ENCODE data around the gene PKIG.

Gene PKIG

DNA sequence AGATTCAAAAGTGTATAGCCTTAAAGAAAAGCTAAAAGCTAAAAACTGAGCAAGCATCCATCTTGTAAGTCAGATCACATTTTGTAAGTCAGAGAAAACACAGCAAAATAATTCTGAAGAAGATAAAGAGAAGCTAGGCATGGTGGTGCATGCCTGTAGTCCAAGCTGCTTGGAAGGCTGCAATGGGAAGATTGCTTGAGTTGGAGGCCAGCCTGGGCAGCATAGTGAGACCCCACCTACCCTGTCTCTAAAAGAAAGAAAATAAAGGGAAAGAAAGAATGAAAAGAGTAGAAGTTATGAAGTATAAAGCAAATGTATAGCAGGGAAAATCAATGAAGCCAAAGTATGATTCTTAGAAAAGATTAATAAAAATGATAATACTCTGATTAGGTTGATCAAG is 20.5 kb upstream of the PKIG start:
- Mint-ChIP-seq H3K27me3 (ENCODE audit: low read depth) (no peaks in the 10 kb centered on the region), H3K9me3 (no peaks in the 10 kb centered on the region), H3K4me1 (peaks cover 9% of the 10 kb centered on the region), H3K36me3 (ENCODE audit: low read depth) (no peaks in the 10 kb centered on the region), H3K4me3 (no peak overlapping the region), H3K27ac (no peak overlapping the region)
- TF ChIP-seq, protein P1, sequence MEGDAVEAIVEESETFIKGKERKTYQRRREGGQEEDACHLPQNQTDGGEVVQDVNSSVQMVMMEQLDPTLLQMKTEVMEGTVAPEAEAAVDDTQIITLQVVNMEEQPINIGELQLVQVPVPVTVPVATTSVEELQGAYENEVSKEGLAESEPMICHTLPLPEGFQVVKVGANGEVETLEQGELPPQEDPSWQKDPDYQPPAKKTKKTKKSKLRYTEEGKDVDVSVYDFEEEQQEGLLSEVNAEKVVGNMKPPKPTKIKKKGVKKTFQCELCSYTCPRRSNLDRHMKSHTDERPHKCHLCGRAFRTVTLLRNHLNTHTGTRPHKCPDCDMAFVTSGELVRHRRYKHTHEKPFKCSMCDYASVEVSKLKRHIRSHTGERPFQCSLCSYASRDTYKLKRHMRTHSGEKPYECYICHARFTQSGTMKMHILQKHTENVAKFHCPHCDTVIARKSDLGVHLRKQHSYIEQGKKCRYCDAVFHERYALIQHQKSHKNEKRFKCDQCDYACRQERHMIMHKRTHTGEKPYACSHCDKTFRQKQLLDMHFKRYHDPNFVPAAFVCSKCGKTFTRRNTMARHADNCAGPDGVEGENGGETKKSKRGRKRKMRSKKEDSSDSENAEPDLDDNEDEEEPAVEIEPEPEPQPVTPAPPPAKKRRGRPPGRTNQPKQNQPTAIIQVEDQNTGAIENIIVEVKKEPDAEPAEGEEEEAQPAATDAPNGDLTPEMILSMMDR (IDR thresholded peaks at IDR 0.05; ENCODE audit: unreplicated experiment in 3 of 3): no peak

DNA sequence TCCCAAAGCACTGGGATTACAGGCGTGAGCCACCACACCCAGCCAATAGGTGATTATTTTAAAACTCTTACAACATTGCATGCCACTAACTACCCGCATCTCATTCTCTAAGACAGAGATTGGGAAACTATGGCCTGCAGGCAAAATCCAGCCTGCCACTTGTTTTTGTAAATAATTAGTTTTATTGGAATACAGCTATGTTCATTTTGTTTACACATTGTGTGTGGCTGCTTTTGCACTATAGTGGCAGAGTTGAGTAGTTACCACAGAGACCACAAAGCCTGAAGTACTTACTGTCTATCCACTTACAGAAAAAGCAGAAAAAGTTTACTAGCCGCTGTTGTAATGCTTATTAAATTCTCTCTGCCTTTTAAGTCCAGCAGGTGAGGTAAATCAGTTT is 16.4 kb upstream of the PKIG start:
- Mint-ChIP-seq H3K4me3 (no peak overlapping the region), H3K27ac (no peak overlapping the region), H3K27me3 (ENCODE audit: low read depth) (peaks cover 3% of the 10 kb centered on the region), H3K4me1 (peaks cover 9% of the 10 kb centered on the region), H3K36me3 (ENCODE audit: low read depth) (no peaks in the 10 kb centered on the region), H3K9me3 (no peaks in the 10 kb centered on the region)
- TF ChIP-seq, protein P1 (IDR thresholded peaks at IDR 0.05; ENCODE audit: unreplicated experiment in 3 of 3): no peak

DNA sequence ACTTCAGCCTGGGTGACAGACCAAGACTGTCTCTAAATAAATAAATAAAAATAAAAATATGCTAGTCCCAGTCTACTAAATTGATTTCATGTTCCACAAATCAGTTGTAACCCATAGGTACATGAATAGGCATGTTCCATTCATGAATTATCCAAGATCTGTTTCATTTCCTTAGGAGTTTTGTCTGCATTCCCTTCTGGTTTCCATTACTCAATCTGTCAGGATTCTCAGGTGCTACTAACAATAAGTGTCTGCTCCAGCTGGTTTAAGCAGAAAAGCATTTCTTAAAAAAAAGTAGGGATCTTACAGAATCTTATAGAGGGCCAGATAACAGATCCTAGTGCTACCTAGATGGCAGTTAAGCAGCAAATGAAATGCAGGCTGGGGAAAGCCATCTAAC is 15.6 kb upstream of the PKIG start:
- Mint-ChIP-seq H3K36me3 (ENCODE audit: low read depth) (no peaks in the 10 kb centered on the region), H3K27ac (no peak overlapping the region), H3K27me3 (ENCODE audit: low read depth) (peaks cover 3% of the 10 kb centered on the region), H3K9me3 (no peaks in the 10 kb centered on the region), H3K4me3 (no peak overlapping the region), H3K4me1 (peaks cover 14% of the 10 kb centered on the region)
- TF ChIP-seq, protein P1 (IDR thresholded peaks at IDR 0.05; ENCODE audit: unreplicated experiment in 3 of 3): no peak

DNA sequence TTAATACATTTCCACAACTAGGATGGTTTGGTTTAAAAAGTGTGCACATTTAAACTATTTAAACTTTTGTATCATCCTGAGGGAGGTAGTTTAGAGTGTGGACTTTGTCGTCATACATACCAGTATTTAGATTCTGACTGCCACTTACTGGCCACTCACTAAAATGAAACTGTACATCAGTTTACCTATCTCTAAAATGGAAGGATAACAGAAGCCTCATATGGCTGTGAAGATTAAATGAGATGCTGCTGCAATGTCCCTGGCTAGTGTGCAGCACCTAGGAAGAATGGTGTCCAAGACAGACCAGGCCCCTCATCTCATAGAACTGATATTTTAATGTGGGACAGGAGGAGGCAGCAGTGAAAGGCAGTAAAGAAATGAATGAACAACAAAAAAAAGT is 12.0 kb upstream of the PKIG start:
- Mint-ChIP-seq H3K36me3 (ENCODE audit: low read depth) (no peaks in the 10 kb centered on the region), H3K4me3 (no peak overlapping the region), H3K4me1 (peaks cover 29% of the 10 kb centered on the region), H3K9me3 (no peaks in the 10 kb centered on the region), H3K27me3 (ENCODE audit: low read depth) (peaks cover 3% of the 10 kb centered on the region), H3K27ac (peak overlapping the region in 1 of 3 experiments; percentile 36)
- TF ChIP-seq, protein P1 (IDR thresholded peaks at IDR 0.05; ENCODE audit: unreplicated experiment in 3 of 3): no peak

DNA sequence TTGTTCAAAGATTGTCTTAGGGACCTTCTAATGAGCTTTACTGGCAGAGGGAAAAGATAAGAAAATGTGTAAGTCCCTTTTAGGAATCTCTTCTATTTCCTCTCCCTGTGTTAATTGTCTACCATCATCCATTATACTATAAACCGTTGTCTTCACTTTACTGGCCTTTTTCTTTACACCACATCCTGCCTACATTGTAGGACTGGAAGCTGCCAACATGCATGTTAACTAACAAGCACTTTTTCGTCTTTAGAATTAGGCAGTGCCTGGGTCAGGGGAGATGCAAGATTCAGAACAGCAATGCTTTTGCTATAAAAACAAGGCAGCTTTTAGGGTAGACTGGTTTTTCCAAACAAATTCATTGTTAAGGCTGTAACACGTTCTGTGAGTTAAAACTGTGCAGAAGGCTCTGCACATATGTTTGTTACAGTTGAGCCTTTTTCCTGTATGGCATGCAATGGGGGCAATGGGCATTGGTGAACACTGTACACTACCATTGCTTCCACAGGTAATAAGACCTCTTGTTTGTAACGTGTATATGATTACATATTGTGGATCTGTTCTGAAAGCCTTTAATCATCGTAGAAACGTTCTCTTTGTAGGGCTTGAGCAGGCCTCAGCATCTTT is 10.9 kb upstream of the PKIG start:
- TF ChIP-seq, protein P1 (IDR thresholded peaks at IDR 0.05; ENCODE audit: unreplicated experiment in 3 of 3): no peak

More for the DNA sequence above, 10.9 kb upstream of the PKIG start:
- peaks cover 3% of the 10 kb centered on the region for H3K27me3 Mint-ChIP-seq (ENCODE audit: low read depth)
- H3K36me3 Mint-ChIP-seq (ENCODE audit: low read depth): no peaks in the 10 kb centered on the region
- no peak overlapping the region for H3K4me3 Mint-ChIP-seq
- peaks cover 40% of the 10 kb centered on the region for H3K4me1 Mint-ChIP-seq
- H3K27ac Mint-ChIP-seq: peak overlapping the region; percentile 4 to 98 (median 64)
- no peaks in the 10 kb centered on the region for H3K9me3 Mint-ChIP-seq
